A549 (cell line): ENCODE data around the gene CD79A. TPM values are rescaled to one million over a fixed set of nuclear protein-coding genes. Genes with fewer than 3 reads are reported as not detected.

Experiments used
- ATAC-seq, 2 experiments: fragments of 200-7000 bp in 1 of 2; fragments of >200 bp in 1 of 2; cut with Nextera tagmentation in 1 of 2; cut with Tn5 transposase in 1 of 2; 3 replicates each; pipeline versions ENCODE4 v1.8.0 to v1.9.1; 2018 to 2020; ENCODE audit warnings: mild to moderate bottlenecking in 1 of 2, moderate library complexity in 1 of 2
- CTCF ChIA-PET: fragments of 300-600 bp; sonication (Branson Sonifier 250); formaldehyde crosslinking; extraction: SDS; loops from one replicate; lab custom pipeline; 2021; ENCODE audit warnings: antibody characterized with exemption, inconsistent platforms; lab: Yijun Ruan, JAX
- POLR2A ChIA-PET: fragments of 350-600 bp; formaldehyde crosslinking; extraction: SDS; loops from one replicate; lab custom pipeline; 2021; ENCODE audit warnings: antibody characterized with exemption, inconsistent platforms; lab: Yijun Ruan, JAX
- DNase-seq, 2 experiments: peaks; one replicate each; pipeline versions ENCODE4 v3.0.0 to v3.0.0-alpha.2; 2011 to 2016; ENCODE audit warnings: low read depth in 1 of 2, low spot score in 1 of 2
- FAIRE-seq: peaks from 2 replicates; lab custom pipeline; 2011; peaks lifted over from hg19 to GRCh38; lab: Jason Lieb, UNC
- H3K27ac ChIP-seq, 2 experiments: fragments of >200 bp; sonication (Bioruptor Twin); formaldehyde crosslinking; 3 replicates each; pipeline ENCODE4 v1.5.1; 2016 to 2017
- H3K4me1 ChIP-seq: fragments of >200 bp; sonication (Bioruptor Twin); formaldehyde crosslinking; 3 replicates; pipeline ENCODE4 v1.6.1; 2016
- H3K4me2 ChIP-seq: fragments of >200 bp; sonication (Bioruptor Twin); formaldehyde crosslinking; 3 replicates; pipeline ENCODE4 v1.6.1; 2016
- H3K4me3 ChIP-seq: fragments of >200 bp; sonication (Bioruptor Twin); formaldehyde crosslinking; 3 replicates; pipeline ENCODE4 v1.5.1; 2016
- H3K9me3 ChIP-seq: fragments of >200 bp; sonication (Bioruptor Twin); formaldehyde crosslinking; 3 replicates; pipeline ENCODE4 v1.6.1; 2016
- EHF ChIP-seq: fragments of 250-450 bp; sonication (Bioruptor Pico); IDR thresholded peaks from 2 replicates; pipeline ENCODE4 v1.5.0; 2020; ENCODE audit warnings: mild to moderate bottlenecking
- EHMT2 ChIP-seq: fragments of 200-600 bp; sonication (generic); IDR thresholded peaks from 2 replicates; pipeline ENCODE4 v1.6.1; 2016; ENCODE audit warnings: antibody characterized with exemption, low read depth, mild to moderate bottlenecking, moderate library complexity
- EP300 ChIP-seq, 2 experiments: fragments of >200 bp; sonication (Bioruptor Twin); formaldehyde crosslinking; IDR thresholded peaks; 2 replicates in 1 of 2; 3 replicates in 1 of 2; pipeline ENCODE4 v1.6.1; 2016 to 2017
- ESRRA ChIP-seq: fragments of 150-350 bp; IDR thresholded peaks from 2 replicates; pipeline ENCODE4 v1.6.1; 2014; ENCODE audit warnings: mild to moderate bottlenecking, low read length, borderline replicate concordance
- FOSB ChIP-seq: fragments of 250-450 bp; sonication (Bioruptor Pico); IDR thresholded peaks from 2 replicates; pipeline ENCODE4 v1.5.0; 2020; ENCODE audit warnings: mild to moderate bottlenecking, moderate library complexity
- FOSL2 ChIP-seq, 2 experiments: fragments of 450-650 bp in 1 of 2; fragments of >200 bp in 1 of 2; sonication (Bioruptor Twin) in 1 of 2; formaldehyde crosslinking; IDR thresholded peaks; 2 replicates each; pipeline versions ENCODE4 v1.5.0 to v1.6.1; 2016 to 2020; ENCODE audit warnings: mild to moderate bottlenecking in 1 of 2, moderate library complexity in 1 of 2
- GATA3 ChIP-seq: IDR thresholded peaks from 2 replicates; pipeline ENCODE4 v1.6.1; 2012; ENCODE audit warnings: borderline replicate concordance
- JUN ChIP-seq, 2 experiments: fragments of >200 bp; sonication (Bioruptor Twin); formaldehyde crosslinking; IDR thresholded peaks; 2 replicates in 1 of 2; 3 replicates in 1 of 2; pipeline ENCODE4 v1.6.1; 2016 to 2017
- JUNB ChIP-seq: fragments of >200 bp; sonication (Bioruptor Twin); formaldehyde crosslinking; IDR thresholded peaks from 2 replicates; pipeline ENCODE4 v1.6.1; 2016
- MAZ ChIP-seq: fragments of 150-350 bp; IDR thresholded peaks from 2 replicates; pipeline ENCODE4 v1.6.1; 2014; ENCODE audit warnings: antibody characterized with exemption, low read depth, low read length, borderline replicate concordance
- NFE2L2 ChIP-seq: fragments of 150-350 bp; conservative IDR thresholded peaks from 2 replicates; pipeline ENCODE4 v1.6.1; 2014; ENCODE audit warnings: low read length
- NPAS2 ChIP-seq: fragments of 250-450 bp; sonication (Bioruptor Pico); IDR thresholded peaks from 2 replicates; pipeline ENCODE4 v1.8.0; 2022; ENCODE audit warnings: mild to moderate bottlenecking, moderate library complexity, borderline replicate concordance
- NR3C1 ChIP-seq: fragments of >200 bp; sonication (Bioruptor Twin); formaldehyde crosslinking; IDR thresholded peaks from 3 replicates; pipeline ENCODE4 v1.6.1; 2017
- PHF8 ChIP-seq: fragments of 200-600 bp; sonication (generic); IDR thresholded peaks from 2 replicates; pipeline ENCODE4 v1.6.1; 2016; ENCODE audit warnings: low read depth, mild to moderate bottlenecking, antibody characterized with exemption, moderate library complexity, borderline replicate concordance
- RAD21 ChIP-seq, 2 experiments: fragments of >200 bp in 1 of 2; sonication (Bioruptor Twin) in 1 of 2; formaldehyde crosslinking in 1 of 2; IDR thresholded peaks in 1 of 2; conservative IDR thresholded peaks in 1 of 2; 2 replicates in 1 of 2; 3 replicates in 1 of 2; pipeline ENCODE4 v1.6.1; 2012 to 2018; ENCODE audit warnings: inconsistent platforms in 1 of 2
- SMC3 ChIP-seq: fragments of >200 bp; sonication (Bioruptor Twin); formaldehyde crosslinking; IDR thresholded peaks from 3 replicates; pipeline ENCODE4 v1.6.1; 2018; ENCODE audit warnings: inconsistent platforms
- SREBF2 ChIP-seq: fragments of 450-650 bp; IDR thresholded peaks from 2 replicates; pipeline ENCODE4 v1.6.1; 2014; ENCODE audit warnings: mild to moderate bottlenecking, moderate library complexity
- ZC3H11A ChIP-seq: fragments of 450-650 bp; IDR thresholded peaks from 2 replicates; pipeline ENCODE4 v1.6.1; 2014; ENCODE audit warnings: antibody characterized with exemption, mild to moderate bottlenecking
- ZSCAN20 ChIP-seq: fragments of 250-450 bp; sonication (Bioruptor Pico); IDR thresholded peaks from 2 replicates; pipeline ENCODE4 v1.8.0; 2022; ENCODE audit warnings: mild to moderate bottlenecking, moderate library complexity
- WGBS: methylation state at CpG from one replicate; pipeline ENCODE4 v1.1.6; 2017; ENCODE audit errors: missing lambda C conversion rate; 5-methylcytosine and 5-hydroxymethylcytosine counted together
- polyA plus RNA-seq, 4 experiments: library from polyadenylated mRNA; depleted of rRNA in 3 of 4; stranded (reverse); fragments of >200 nt; fragmentation: RNase III in 1 of 4; extraction: RNeasy Plus Mini Kit Qiagen cat#74134 plus additional on column Dnase treatment in 1 of 4; gene quantifications; 2 replicates in 3 of 4; 3 replicates in 1 of 4; pipeline ENCODE4 v1.2.3, GENCODE V29; 2011 to 2017
- TF ChIP-seq, protein P1 (sequence below): IDR thresholded peaks from 2 replicates; pipeline ENCODE4 v1.6.1; 2012
- TF ChIP-seq, protein P2 (sequence below): fragments of 250-450 bp; sonication (Bioruptor Pico); IDR thresholded peaks from 2 replicates; pipeline ENCODE4 v1.5.0; 2021; ENCODE audit warnings: mild to moderate bottlenecking, moderate library complexity, borderline replicate concordance
- TF ChIP-seq, protein P3 (sequence below): fragments of >200 bp; sonication (Bioruptor Twin); formaldehyde crosslinking; IDR thresholded peaks from 3 replicates; pipeline ENCODE4 v1.6.1; 2016
- TF ChIP-seq, protein P4 (sequence below): IDR thresholded peaks from 2 replicates; pipeline ENCODE4 v1.6.1; 2012; ENCODE audit warnings: low read depth, borderline replicate concordance
- TF ChIP-seq, protein P5 (sequence below): fragments of 150-350 bp; IDR thresholded peaks from 2 replicates; pipeline ENCODE4 v1.6.1; 2014; ENCODE audit warnings: low read depth, mild to moderate bottlenecking, low read length

Gene CD79A
- polyA plus RNA-seq, 2 of the 4 experiments (the other 2 are of a cell fraction), result 0.52 to 0.54 TPM

DNA sequence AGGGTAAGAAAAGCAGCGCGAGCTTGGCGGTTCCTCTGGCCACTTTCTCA, 32.3 kb upstream of the CD79A start, which contains the start of gene DMRTC2:
TSS of gene DMRTC2 (plus strand) at position 42 of the 50 bp plus-strand sequence. CDS start 2,387 bp downstream, outside the sequence.
- FAIRE-seq (no peak), DNase-seq (no peak), ATAC-seq (no peak)
- Histone ChIP-seq H3K4me3 (no peak within 1 kb of the TSS), H3K9me3 (no peaks in the 10 kb centered on the region), H3K4me1 (no peaks in the 10 kb centered on the region), H3K27ac (no peak within 1 kb of the TSS), H3K4me2 (no peak within 1 kb of the TSS)
- 94% methylated on average over 3 of the region's 3 CpGs for WGBS
- ChIA-PET POLR2A (interaction anchor here (2.3 kb wide), 1 partner anchor 15 kb away, joined by 10 read pairs; the partner anchor contains the start of gene RPS19), CTCF (interaction anchor here (1.6 to 2.6 kb wide), 4 partner anchors 9 to 281 kb away, joined by 4 to 14 read pairs (median 8); partner anchors contain the start of gene CEACAM3)
- TF ChIP-seq, protein P1, sequence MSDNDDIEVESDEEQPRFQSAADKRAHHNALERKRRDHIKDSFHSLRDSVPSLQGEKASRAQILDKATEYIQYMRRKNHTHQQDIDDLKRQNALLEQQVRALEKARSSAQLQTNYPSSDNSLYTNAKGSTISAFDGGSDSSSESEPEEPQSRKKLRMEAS, result no peak
- TF ChIP-seq RAD21 (conservative IDR thresholded peaks at IDR 0.05 in 1 of 2, IDR thresholded peaks at IDR 0.05 in 1 of 2) (no peak), EHF (CRISPR knock-in tag) (no peak), NFE2L2 (no peak)
- TF ChIP-seq, protein P2, sequence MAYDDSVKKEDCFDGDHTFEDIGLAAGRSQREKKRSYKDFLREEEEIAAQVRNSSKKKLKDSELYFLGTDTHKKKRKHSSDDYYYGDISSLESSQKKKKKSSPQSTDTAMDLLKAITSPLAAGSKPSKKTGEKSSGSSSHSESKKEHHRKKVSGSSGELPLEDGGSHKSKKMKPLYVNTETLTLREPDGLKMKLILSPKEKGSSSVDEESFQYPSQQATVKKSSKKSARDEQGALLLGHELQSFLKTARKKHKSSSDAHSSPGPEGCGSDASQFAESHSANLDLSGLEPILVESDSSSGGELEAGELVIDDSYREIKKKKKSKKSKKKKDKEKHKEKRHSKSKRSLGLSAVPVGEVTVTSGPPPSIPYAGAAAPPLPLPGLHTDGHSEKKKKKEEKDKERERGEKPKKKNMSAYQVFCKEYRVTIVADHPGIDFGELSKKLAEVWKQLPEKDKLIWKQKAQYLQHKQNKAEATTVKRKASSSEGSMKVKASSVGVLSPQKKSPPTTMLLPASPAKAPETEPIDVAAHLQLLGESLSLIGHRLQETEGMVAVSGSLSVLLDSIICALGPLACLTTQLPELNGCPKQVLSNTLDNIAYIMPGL (CRISPR knock-in tag), result no peak

DNA sequence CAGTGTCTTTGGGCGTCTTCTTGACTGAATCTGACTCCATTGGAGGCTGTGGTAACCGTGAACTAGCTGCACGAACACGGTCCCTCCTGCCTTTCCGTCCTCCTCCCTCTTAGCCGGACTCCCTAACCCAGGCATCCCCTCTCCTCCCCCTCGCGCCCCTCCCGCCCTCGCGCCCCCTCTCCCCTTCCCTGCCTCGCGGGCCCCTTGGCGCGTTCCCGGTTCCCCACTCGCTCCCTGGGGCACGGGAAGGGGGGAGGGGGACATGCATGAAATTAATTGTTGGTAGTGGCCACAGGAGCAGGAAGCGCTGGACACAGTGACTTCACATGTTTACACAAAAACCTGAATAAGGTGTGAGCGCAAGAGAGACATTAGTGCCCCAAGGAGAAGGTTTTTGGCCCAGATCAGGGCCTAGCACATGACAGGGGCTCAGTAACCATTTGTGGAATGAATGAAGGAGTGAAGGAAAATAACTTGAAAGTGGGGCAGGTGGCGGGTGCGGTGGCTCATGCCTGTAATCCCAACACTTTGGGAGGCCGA, 32.0 kb upstream of the CD79A start:
- ChIA-PET CTCF (interaction anchor here (1.6 to 16.4 kb wide), 4 partner anchors 10 to 50 kb away, joined by 7 to 243 read pairs (median 11); partner anchors contain the start of gene CEACAM3), POLR2A (interaction anchor here (2.3 kb wide), 1 partner anchor 15 kb away, joined by 10 read pairs; the partner anchor contains the start of gene RPS19)
- no peak overlapping the region for H3K4me2 ChIP-seq
- TF ChIP-seq FOSB (CRISPR knock-in tag) (no peak), NR3C1 (no peak), ESRRA (no peak), ZC3H11A (no peak)
- no peak for DNase-seq
- no peak overlapping the region for H3K27ac ChIP-seq
- H3K9me3 ChIP-seq, result no peaks in the 10 kb centered on the region
- H3K4me1 ChIP-seq, result no peaks in the 10 kb centered on the region
- FAIRE-seq, result no peak
- H3K4me3 ChIP-seq, result no peak overlapping the region
- WGBS, result 84% methylated on average over 20 of the region's 23 CpGs
- no peak for ATAC-seq

DNA sequence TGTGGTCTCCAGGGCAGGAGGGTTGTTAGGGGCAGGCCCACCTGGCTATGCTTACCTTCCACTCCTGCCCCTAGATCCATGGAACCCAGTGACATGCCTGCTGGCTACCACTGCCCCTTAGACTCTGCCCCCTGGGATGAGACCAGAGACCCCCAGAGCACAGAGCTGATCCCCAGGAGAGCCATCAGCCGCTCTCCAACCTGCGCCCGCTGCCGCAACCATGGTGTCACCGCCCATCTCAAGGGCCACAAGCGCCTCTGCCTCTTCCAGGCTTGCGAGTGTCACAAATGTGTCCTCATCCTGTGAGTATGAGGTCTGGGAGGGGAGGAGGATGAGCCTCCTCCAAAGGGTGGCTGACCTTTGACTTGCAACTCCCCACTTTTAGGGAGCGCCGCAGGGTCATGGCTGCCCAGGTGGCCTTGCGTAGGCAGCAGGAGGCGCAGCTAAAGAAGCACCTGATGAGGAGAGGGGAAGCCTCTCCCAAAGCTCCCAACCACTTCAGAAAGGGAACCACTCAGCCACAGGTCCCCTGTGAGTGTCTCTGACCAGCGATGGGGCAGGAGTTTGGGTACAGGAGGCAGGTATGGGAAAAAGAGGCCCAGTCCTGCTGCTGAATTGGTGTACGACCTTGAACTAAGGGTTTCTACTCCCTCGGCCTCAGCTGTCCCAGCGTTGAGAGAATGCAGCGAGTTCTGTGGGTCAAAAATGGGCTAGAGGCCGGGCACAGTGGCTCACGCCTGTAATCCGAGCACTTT, 29.6 kb upstream of the CD79A start:
- TF ChIP-seq PHF8, result no peak
- TF ChIP-seq SMC3, result no peak
- TF ChIP-seq, protein P3, sequence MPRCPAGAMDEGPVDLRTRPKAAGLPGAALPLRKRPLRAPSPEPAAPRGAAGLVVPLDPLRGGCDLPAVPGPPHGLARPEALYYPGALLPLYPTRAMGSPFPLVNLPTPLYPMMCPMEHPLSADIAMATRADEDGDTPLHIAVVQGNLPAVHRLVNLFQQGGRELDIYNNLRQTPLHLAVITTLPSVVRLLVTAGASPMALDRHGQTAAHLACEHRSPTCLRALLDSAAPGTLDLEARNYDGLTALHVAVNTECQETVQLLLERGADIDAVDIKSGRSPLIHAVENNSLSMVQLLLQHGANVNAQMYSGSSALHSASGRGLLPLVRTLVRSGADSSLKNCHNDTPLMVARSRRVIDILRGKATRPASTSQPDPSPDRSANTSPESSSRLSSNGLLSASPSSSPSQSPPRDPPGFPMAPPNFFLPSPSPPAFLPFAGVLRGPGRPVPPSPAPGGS, result no peak
- TF ChIP-seq SREBF2, result no peak
- TF ChIP-seq EHMT2, result no peak
- no peak for TF ChIP-seq MAZ
- H3K4me2 ChIP-seq, result no peak overlapping the region
- no peak for ATAC-seq
- no peaks in the 10 kb centered on the region for H3K9me3 ChIP-seq
- no peak for DNase-seq
- no peaks in the 10 kb centered on the region for H3K4me1 ChIP-seq
- ChIA-PET CTCF (interaction anchor here (0.6 to 16.4 kb wide), 11 partner anchors 8 to 417 kb away, joined by 3 to 243 read pairs (median 6); partner anchors contain the start of gene RPS19), POLR2A (interaction anchor here (3.5 kb wide), 1 partner anchor 12 kb away, joined by 17 read pairs; the partner anchor contains the start of gene RPS19)
- no peak overlapping the region for H3K4me3 ChIP-seq
- no peak for FAIRE-seq
- no peak overlapping the region for H3K27ac ChIP-seq
- WGBS, result 77% methylated on average over 19 of the region's 19 CpGs

DNA sequence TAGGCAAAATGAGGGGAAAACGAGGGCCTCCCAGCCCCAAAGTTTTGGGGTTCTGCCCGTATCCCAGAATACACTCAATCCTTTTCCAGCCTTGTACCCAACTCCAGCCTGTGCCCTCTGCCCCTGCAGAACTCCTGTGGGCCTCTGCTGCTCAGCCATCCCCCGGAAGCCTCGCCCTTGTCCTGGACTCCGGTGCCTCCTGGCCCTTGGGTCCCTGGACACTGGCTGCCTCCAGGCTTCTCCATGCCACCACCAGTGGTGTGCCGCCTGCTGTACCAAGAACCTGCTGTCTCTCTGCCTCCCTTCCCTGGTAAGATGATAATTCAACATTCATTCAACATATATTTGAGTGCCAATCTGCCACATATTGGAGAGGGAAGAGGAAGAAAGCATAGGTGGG, 28.4 kb upstream of the CD79A start:
- Histone ChIP-seq H3K4me1 (no peaks in the 10 kb centered on the region), H3K4me3 (no peak overlapping the region), H3K9me3 (no peaks in the 10 kb centered on the region), H3K27ac (no peak overlapping the region), H3K4me2 (no peak overlapping the region)
- FAIRE-seq (no peak), ATAC-seq (no peak), DNase-seq (no peak)
- ChIA-PET CTCF (interaction anchor here (0.8 to 16.4 kb wide), 10 partner anchors 10 to 400 kb away, joined by 3 to 243 read pairs (median 8); partner anchors contain the start of gene RPS19), POLR2A (interaction anchor here (1.6 to 3.5 kb wide), 2 partner anchors 11 to 14 kb away, joined by 3 to 17 read pairs; partner anchors contain the start of gene RPS19)
- WGBS, result 55% methylated on average over 6 of the region's 6 CpGs
- TF ChIP-seq JUN (IDR thresholded peaks at IDR 0.05) (no peak), JUNB (no peak), NPAS2 (CRISPR knock-in tag) (no peak), FOSL2 (IDR thresholded peaks at IDR 0.05) (no peak), FOSL2 (CRISPR knock-in tag; IDR thresholded peaks at IDR 0.05) (no peak), EHF (CRISPR knock-in tag) (no peak), ZSCAN20 (CRISPR knock-in tag) (no peak), GATA3 (no peak), EP300 (IDR thresholded peaks at IDR 0.05) (no peak), ESRRA (no peak)
- TF ChIP-seq, protein P4, sequence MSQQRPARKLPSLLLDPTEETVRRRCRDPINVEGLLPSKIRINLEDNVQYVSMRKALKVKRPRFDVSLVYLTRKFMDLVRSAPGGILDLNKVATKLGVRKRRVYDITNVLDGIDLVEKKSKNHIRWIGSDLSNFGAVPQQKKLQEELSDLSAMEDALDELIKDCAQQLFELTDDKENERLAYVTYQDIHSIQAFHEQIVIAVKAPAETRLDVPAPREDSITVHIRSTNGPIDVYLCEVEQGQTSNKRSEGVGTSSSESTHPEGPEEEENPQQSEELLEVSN, result no peak
- TF ChIP-seq, protein P1, result no peak
- TF ChIP-seq, protein P5, sequence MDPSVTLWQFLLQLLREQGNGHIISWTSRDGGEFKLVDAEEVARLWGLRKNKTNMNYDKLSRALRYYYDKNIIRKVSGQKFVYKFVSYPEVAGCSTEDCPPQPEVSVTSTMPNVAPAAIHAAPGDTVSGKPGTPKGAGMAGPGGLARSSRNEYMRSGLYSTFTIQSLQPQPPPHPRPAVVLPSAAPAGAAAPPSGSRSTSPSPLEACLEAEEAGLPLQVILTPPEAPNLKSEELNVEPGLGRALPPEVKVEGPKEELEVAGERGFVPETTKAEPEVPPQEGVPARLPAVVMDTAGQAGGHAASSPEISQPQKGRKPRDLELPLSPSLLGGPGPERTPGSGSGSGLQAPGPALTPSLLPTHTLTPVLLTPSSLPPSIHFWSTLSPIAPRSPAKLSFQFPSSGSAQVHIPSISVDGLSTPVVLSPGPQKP, result no peak
